Nephron (organoid): Measurements from ENCODE around the gene CCNL2.
"Not testable (repeated sequence)": the region's sequence is repeated elsewhere in the genome, so short reads cannot be mapped to it uniquely, and the experiment has no call there.

Experiments used
- H3K27ac Mint-ChIP-seq, 3 experiments: 2 replicates each; pipeline ENCODE4 v1.8.0; 2020; ENCODE audit warnings: mixed read lengths in 3 of 3, mild to moderate bottlenecking in 2 of 3, moderate library complexity in 1 of 3
- H3K27me3 Mint-ChIP-seq: 2 replicates; pipeline ENCODE4 v1.8.0; 2021; ENCODE audit warnings: low read depth, mild to moderate bottlenecking, moderate library complexity, mixed read lengths
- H3K36me3 Mint-ChIP-seq: 2 replicates; pipeline ENCODE4 v1.8.0; 2020; ENCODE audit warnings: low read depth, mixed read lengths
- H3K4me1 Mint-ChIP-seq: 2 replicates; pipeline ENCODE4 v1.8.0; 2020; ENCODE audit warnings: mixed read lengths
- H3K4me3 Mint-ChIP-seq, 3 experiments: 2 replicates each; pipeline ENCODE4 v1.8.0; 2020; ENCODE audit warnings: mild to moderate bottlenecking in 3 of 3, mixed read lengths in 3 of 3, moderate library complexity in 2 of 3
- H3K9me3 Mint-ChIP-seq: 2 replicates; pipeline ENCODE4 v1.8.0; 2020; ENCODE audit warnings: mixed read lengths
- TF ChIP-seq, protein P1 (sequence below), 3 experiments: fragments of 200-600 bp; sonication (generic); IDR thresholded peaks; one replicate each; pipeline ENCODE4 v1.5.0; 2021; ENCODE audit warnings: antibody characterized with exemption in 3 of 3; ENCODE audit not compliant: unreplicated experiment in 3 of 3

CCNL2 gene

DNA sequence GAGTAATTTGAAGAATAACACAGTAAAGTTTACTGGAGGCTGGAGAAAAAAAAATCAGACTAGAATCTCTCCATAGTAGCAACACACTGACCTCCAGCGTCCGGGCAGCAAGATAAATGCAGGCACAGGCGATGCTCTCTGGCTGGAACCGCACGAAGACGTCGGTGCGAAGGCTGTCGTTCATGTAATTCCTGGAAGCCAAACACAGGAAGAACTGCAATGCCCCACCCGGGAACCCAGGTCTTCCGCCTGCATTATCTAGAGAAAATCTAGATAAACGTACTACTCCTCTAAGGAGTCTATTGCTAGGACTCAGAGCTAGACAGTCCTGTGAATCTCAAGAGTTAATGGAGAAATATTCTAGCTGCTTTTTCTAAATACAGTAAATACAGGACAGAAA lies 8.5 kb downstream of the CCNL2 start:
- peaks cover 90% of the 10 kb centered on the region for H3K36me3 Mint-ChIP-seq
- no peaks in the 10 kb centered on the region for H3K9me3 Mint-ChIP-seq
- peaks cover 6% of the 10 kb centered on the region for H3K4me1 Mint-ChIP-seq
- no peaks in the 10 kb centered on the region for H3K27me3 Mint-ChIP-seq
- H3K27ac Mint-ChIP-seq: no peak overlapping the region
- TF ChIP-seq, protein P1, sequence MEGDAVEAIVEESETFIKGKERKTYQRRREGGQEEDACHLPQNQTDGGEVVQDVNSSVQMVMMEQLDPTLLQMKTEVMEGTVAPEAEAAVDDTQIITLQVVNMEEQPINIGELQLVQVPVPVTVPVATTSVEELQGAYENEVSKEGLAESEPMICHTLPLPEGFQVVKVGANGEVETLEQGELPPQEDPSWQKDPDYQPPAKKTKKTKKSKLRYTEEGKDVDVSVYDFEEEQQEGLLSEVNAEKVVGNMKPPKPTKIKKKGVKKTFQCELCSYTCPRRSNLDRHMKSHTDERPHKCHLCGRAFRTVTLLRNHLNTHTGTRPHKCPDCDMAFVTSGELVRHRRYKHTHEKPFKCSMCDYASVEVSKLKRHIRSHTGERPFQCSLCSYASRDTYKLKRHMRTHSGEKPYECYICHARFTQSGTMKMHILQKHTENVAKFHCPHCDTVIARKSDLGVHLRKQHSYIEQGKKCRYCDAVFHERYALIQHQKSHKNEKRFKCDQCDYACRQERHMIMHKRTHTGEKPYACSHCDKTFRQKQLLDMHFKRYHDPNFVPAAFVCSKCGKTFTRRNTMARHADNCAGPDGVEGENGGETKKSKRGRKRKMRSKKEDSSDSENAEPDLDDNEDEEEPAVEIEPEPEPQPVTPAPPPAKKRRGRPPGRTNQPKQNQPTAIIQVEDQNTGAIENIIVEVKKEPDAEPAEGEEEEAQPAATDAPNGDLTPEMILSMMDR (IDR thresholded peaks at IDR 0.05; ENCODE audit: unreplicated experiment in 3 of 3): no peak
- H3K4me3 Mint-ChIP-seq: no peak overlapping the region

DNA sequence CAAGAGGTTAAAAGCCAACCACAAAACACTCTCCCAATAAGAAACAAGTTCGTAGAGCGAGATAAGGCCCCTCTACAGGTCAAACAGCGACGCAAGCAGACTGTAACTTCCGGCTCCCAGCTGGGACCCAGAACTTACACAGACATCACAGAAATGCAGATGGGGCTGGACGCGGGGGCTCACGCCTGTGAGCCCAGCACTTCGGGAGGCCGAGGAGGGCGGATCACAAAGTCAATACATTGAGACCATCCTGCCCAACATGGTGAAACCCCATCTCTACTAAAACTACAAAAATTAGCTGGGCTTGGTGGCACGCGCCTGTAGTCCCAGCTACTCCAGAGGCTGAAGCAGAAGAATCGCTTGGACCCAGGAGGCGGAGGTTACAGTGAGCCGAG lies 11.1 kb downstream of the CCNL2 start:
- Mint-ChIP-seq H3K4me3 (no peak overlapping the region), H3K9me3 (no peaks in the 10 kb centered on the region), H3K27ac (no peak overlapping the region), H3K36me3 (peaks cover 78% of the 10 kb centered on the region), H3K4me1 (no peaks in the 10 kb centered on the region), H3K27me3 (no peaks in the 10 kb centered on the region)
- TF ChIP-seq, protein P1 (IDR thresholded peaks at IDR 0.05; ENCODE audit: unreplicated experiment in 3 of 3): no peak

DNA sequence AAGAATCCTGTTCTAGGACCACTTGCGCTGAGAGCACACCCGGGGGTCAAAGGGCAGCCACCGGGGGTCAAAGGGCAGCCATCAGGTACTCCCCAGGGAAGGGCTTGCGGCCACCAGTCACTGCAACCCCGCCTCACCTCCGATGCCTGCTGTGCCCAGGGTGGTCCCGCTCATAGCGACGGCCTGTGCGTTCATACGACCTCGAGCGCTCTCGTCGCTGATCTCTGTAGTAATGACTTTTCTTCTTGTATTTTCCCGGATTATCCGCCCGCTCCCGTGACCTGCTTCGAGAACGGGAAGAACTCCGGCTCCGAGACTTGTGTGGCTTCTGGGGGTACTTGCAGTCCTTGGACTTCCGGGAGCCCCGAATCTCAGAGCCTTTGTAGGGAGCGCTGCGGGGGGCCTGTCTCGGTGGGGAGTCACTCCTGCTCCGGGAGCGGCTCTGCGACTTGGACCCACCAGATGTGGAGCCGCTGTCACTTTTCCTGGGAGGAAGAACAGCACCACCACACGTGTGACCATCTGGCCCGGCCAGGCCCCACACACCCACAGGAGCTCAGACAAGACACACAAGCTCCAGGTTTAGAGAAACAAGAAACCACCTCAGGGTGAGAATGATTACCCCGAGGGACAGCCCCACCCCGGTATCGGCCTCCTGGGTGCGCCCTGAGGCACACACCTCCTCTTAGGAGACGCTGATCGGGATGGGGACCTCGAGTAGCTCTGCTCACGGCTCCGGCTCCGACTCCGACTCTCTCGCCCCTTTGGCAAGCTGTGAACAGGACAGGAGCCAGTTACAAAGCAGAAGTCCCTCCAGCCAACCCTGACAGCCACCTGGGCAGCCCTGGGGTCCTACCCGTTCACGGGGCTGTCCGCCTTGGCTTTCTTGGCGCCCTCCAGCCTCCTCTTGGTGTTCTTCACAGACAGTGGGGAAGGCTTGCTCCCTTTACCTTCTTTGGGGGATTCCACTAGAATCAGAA lies 11.7 kb downstream of the CCNL2 start:
- TF ChIP-seq, protein P1 (IDR thresholded peaks at IDR 0.05; ENCODE audit: unreplicated experiment in 3 of 3): no peak
- Mint-ChIP-seq H3K27me3 (no peaks in the 10 kb centered on the region), H3K27ac (no peak overlapping the region), H3K36me3 (peaks cover 71% of the 10 kb centered on the region), H3K9me3 (no peaks in the 10 kb centered on the region), H3K4me1 (no peaks in the 10 kb centered on the region), H3K4me3 (no peak overlapping the region)

DNA sequence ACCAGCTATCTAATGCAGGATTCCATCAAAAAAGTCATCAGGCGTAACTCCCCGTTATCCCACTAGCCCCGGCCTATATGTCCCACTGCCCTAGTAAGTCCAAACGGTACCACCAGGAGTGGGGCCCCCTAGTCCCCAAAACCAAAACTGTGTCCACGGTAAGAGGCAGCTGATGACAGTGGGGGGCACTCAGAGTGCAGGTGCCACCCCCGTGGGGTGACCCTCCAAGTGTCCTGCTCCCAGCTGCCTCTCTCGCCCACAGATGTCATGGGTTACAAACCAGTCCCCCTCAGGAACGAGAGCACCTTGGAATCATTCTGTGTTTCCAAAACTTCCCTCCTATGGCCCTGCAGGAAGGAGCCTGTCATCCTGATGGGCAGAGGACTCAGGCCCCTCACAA lies 13.2 kb downstream of the CCNL2 start:
- H3K4me1 Mint-ChIP-seq: no peaks in the 10 kb centered on the region
- TF ChIP-seq, protein P1 (IDR thresholded peaks at IDR 0.05; ENCODE audit: unreplicated experiment in 3 of 3): no peak
- no peak overlapping the region for H3K27ac Mint-ChIP-seq
- H3K4me3 Mint-ChIP-seq: no peak overlapping the region
- H3K27me3 Mint-ChIP-seq: no peaks in the 10 kb centered on the region
- no peaks in the 10 kb centered on the region for H3K9me3 Mint-ChIP-seq
- peaks cover 57% of the 10 kb centered on the region for H3K36me3 Mint-ChIP-seq

DNA sequence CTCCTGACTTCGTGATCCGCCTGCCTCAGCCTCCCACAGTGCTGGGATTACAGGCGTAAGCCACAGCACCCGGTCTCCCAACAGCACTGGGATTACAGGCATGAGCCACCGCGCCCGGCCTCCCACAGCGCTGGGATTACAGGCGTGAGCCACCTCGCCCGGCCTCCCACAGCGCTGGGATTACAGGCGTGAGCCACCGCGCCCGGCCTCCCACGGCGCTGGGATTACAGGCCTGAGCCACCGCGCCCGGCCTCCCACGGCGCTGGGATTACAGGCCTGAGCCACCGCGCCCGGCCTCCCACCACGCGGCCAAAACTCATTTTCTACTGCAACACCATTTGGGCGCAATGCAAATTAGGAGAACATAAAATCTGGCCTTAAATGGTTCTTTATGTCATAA lies 13.8 kb downstream of the CCNL2 start:
- H3K4me1 Mint-ChIP-seq, H3K27ac Mint-ChIP-seq, H3K4me3 Mint-ChIP-seq, H3K27me3 Mint-ChIP-seq, H3K9me3 Mint-ChIP-seq: not testable (repeated sequence)
- H3K36me3 Mint-ChIP-seq: peaks cover 51% of the 10 kb centered on the region

DNA sequence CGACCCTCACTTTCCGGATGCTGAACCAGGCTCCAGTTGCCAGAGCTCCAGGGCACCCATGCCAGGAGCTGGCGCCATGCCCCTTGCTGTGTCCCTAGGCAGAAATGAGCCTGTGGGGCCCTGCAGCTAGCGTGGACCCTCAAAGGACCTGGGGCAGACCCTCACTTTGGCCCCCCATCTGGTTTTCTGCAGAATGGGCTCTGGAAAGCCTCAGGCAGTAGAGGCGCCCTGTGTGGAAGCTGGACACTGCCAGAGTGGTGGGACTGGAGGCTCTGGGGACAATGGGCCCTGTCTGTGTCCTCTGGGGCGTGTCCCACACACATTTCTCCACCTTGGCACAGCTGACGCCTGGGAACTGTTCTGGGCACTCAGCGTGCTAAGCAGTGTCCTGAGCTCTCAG lies 17.8 kb downstream of the CCNL2 start:
- H3K4me1 Mint-ChIP-seq: no peaks in the 10 kb centered on the region
- H3K36me3 Mint-ChIP-seq: peaks cover 16% of the 10 kb centered on the region
- H3K9me3 Mint-ChIP-seq: no peaks in the 10 kb centered on the region
- TF ChIP-seq, protein P1 (IDR thresholded peaks at IDR 0.05; ENCODE audit: unreplicated experiment in 3 of 3): no peak
- H3K4me3 Mint-ChIP-seq: no peak overlapping the region
- no peaks in the 10 kb centered on the region for H3K27me3 Mint-ChIP-seq
- H3K27ac Mint-ChIP-seq: no peak overlapping the region
